ENCODE measurements around the gene CARS2.
"Not testable (repeated sequence)": the region's sequence is repeated elsewhere in the genome, so short reads cannot be mapped to it uniquely, and the experiment has no call there.

Gene CARS2

DNA sequence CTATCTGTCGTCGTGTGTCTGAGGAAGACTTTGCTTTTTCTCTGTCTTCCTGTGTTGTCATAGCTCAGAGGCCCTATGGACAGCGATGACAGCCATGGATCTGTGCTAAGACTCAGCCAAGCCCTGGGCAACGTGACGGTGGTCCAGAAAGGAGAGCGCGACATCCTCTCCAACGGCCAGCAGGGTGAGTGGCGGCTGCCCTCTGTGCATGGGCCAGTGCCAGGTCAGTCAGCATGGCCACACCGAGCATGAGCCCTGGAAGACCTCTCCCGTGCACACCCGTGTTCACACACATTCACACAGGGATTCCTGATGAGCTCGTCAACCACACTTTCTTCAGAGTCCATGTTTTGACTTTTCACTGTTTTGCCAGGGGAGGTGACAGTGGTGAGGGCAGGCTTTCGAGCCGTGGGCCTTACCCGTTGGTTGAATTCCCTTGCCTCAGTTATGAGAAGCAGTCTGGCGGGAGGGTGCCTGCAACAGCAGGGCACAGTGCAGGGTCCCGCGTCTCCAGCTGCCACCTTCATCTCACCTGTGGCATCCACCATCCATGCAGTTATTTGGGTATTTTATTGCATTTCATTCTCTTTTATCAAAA is 70.4 kb downstream of the CARS2 start:
- TF ChIP-seq, protein P1, sequence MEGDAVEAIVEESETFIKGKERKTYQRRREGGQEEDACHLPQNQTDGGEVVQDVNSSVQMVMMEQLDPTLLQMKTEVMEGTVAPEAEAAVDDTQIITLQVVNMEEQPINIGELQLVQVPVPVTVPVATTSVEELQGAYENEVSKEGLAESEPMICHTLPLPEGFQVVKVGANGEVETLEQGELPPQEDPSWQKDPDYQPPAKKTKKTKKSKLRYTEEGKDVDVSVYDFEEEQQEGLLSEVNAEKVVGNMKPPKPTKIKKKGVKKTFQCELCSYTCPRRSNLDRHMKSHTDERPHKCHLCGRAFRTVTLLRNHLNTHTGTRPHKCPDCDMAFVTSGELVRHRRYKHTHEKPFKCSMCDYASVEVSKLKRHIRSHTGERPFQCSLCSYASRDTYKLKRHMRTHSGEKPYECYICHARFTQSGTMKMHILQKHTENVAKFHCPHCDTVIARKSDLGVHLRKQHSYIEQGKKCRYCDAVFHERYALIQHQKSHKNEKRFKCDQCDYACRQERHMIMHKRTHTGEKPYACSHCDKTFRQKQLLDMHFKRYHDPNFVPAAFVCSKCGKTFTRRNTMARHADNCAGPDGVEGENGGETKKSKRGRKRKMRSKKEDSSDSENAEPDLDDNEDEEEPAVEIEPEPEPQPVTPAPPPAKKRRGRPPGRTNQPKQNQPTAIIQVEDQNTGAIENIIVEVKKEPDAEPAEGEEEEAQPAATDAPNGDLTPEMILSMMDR (IDR thresholded peaks at IDR 0.05; ENCODE audit: low read depth, low read length): no peak

DNA sequence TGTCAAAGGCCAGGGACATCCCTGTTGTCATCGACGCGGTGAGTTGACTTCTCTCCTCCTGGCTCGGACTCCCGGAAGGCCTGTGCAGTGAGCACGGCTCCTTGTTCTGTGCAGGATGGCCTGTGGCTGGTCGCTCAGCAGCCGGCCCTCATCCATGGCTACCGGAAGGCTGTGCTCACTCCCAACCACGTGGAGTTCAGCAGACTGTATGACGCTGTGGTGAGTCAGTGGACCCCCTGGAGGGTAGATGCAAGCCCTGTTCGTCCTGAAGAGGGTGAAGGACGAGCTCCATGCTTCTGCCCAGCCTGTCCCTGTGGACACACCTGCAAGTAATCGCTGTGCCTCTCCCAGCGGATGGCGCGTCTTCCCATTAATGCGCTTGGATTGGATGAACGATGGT is 71.4 kb downstream of the CARS2 start:
- TF ChIP-seq, protein P1 (IDR thresholded peaks at IDR 0.05; ENCODE audit: low read depth, low read length): no peak
- no peak for DNase-seq (ENCODE audit: extremely low read depth, low read depth)

More for the DNA sequence above, 70.4 kb downstream of the CARS2 start:
- no peak for DNase-seq (ENCODE audit: extremely low read depth, low read depth)

DNA sequence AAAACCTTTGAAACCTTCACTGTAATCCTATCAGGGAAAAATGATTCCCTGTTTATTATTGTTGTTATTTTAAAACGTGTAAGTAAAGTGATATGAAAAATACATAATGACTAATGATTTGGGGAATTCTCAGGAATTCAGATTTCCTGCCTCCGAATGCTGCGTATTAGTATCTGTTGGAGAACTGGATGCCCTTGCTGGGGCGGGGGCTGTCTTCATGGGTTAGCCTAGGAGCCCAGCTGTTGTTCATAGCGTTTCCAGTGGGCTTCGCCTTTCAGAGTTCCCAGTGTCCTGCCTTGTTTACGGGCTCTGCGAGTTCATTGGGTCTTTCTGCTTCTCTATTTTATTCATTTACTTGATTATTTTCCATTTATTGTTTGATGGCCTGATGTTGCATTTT is 72.1 kb downstream of the CARS2 start:
- TF ChIP-seq, protein P1 (IDR thresholded peaks at IDR 0.05; ENCODE audit: low read depth, low read length): no peak
- DNase-seq (ENCODE audit: extremely low read depth, low read depth): no peak

DNA sequence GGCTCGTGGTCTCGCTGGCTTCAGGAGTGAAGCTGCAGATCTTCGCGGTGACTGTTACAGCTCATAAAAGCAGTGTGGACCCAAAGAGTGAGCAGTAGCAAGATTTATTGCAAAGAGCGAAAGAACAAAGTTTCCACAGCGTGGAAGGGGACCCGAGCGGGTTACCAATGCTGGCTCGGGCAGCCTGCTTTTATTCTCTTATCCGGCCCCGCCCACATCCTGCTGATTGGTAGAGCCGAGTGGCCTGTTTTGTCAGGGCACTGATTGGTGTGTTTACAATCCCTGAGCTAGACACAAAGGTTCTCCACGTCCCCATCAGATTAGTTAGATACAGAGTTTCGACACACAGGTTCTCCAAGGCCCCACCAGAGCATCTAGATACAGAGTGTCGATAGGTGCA is 73.7 kb downstream of the CARS2 start:
- not testable (repeated sequence) for DNase-seq (ENCODE audit: extremely low read depth, low read depth)

DNA sequence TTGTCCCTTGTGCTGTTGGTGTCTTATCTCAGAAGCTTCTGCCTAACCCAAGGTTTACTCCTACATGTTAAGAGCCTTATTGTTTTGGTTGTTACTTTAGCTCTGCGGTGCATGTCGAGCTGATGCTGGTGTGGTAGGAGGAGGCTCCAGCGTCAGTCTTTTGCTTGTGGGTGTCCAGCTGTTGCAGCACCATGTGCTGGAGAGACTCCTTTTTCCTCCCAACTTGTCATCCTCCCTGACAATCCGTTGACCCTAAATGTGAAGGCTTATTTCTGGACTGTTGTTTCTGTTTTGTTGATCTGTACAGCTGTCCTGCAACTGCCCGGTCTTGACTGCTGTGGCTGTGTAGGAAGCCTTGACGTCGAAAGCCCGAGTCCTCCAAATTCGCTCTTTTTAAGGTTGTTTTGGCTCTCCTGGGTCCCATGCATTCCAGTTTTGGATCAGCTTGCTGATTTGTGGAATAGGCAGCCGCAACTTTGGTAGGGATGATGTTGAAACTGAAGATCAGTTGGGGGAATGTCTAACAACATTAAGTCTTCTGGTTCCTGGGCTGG is 75.3 kb downstream of the CARS2 start:
- no peak for DNase-seq (ENCODE audit: extremely low read depth, low read depth)
- TF ChIP-seq, protein P1 (IDR thresholded peaks at IDR 0.05; ENCODE audit: low read depth, low read length): no peak

DNA sequence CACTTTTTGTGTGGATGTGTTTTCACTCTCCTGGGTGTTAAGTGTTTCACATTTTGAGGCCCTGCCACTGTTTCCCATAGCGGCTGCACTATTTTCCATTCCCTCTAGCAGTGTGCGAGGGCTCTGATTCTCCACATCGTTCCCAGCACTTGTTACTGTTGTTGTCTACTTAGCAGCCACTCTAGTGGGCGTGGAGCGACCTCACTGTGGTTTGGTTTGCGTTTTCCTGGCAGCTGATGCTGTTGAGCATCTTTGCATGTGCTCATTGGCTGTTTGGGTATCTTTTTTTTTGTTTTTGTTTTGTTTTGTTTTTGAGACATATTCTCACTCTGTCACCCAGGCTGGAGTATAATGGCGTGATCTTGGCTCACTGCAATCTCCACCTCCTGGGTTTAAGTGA is 76.2 kb downstream of the CARS2 start:
- TF ChIP-seq, protein P1 (IDR thresholded peaks at IDR 0.05; ENCODE audit: low read depth, low read length): no peak
- DNase-seq (ENCODE audit: extremely low read depth, low read depth): no peak

DNA sequence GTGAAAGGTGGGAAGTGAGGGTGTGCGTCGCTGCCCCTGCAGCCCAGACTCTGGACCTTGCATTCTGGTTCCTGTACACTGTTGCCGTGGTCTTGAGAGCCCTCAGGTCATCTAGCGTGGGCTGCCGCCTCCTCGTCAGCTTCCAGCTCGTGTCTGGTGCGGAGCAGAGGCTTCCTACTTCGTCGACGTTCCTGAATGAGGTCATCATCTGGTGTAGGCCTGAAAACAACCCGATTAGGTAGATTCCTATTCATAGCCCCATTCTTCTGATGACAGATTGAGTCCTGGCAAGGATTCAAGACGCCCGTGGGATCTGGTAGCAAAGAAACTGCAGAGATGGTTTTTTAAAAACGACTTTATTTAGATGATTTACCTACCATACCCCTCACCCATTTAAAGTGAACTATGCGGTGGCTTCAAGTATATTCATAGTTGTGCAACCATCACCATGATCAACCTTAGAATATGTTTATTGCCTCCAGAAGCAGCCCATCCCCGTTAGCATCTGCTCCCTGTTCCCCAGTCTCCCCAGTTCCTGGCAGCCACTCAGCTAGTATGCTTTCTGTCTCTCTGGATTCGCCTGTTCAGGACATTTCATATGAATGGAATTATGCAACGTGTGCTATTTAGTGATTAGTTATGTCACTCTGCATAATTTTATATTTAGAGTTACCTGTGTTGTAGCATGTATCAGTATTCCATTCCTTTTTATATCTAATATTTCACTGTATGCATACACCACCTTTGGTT is 76.8 kb downstream of the CARS2 start:
- TF ChIP-seq, protein P1 (IDR thresholded peaks at IDR 0.05; ENCODE audit: low read depth, low read length): no peak
- DNase-seq (ENCODE audit: extremely low read depth, low read depth): no peak

All from AG09319 (cell line).